EH (cell line): Measurements from ENCODE around the gene NUCKS1.

Source experiments
- DNase-seq: peaks from one replicate; pipeline ENCODE4 v3.0.0-alpha.2; 2015; ENCODE audit warnings: low read depth

The NUCKS1 gene

GRCh38 chr1:205668951-205669340 lies 81.0 kb downstream of the NUCKS1 start:
- no peak for DNase-seq

DNA sequence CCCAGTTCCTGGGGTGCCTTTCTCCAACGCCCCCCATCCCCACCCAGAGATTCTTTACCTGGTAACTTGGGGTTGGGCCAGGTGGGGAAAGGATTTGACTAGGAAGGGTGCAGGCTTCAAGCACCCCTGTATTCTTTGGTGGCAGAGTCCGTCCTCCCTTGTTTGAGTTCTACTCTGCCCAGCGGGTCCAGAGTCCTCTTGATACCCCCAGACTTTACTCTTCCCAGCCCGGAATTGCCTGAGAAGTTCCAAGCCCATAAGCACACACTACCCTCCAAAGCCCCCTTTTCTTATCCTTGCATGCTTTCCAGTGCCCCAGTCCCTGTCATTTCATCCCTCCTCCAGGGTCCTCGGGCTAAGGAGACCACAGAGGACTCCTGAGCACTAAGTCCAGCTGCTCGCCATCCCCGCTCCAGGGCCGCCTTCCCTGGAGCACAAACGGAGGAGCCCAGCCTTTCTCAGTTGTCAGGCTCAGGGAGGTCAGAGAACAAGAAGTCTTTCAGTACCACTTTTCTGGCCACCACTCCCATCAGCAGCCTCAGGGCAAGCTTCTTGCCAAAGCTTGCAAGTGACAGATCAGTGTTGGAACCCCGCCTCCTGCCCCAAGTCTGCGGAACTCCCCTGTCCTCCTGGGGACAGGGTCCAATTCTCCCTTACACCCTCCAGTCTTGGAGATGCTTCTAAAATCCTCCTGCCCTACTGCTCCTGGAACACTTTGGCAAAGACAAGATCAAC lies 81.9 kb downstream of the NUCKS1 start:
- no peak for DNase-seq

GRCh38 chr1:205666372-205667166 lies 83.4 kb downstream of the NUCKS1 start:
- DNase-seq, result no peak

- no peak for DNase-seq
Observed at GRCh38 chr1:205665201-205666045, 84.6 kb downstream of the NUCKS1 start.

DNA sequence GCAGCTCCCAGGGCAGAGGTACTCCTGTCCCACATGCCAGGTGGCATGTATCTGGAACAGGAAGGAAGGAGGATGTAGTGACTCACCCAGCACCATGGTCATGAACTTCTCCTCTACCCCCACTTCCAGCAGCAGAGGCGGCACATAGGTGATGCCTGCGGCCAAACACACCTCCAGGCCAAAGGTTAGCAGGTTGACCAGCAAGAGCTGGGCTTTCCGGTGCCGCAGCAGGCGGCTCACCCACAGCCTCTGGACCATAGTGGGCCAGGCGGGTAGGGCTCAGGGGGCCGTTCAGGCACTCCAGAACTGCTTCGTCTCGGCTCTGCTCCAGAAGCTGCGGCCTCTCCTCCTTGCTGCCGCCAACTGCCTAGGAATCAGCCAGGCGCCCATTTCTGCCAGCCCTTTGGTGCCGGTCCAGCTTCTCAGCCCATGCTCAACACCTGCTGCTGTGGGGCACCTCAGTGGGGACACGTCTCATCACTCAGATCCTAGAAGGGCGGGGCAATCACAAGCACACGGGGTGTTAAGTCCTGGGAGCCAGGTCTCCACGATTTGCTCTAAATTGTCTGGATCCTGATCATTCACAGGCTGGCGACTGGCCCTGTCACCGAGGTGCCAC lies 85.5 kb downstream of the NUCKS1 start:
- no peak for DNase-seq

DNA sequence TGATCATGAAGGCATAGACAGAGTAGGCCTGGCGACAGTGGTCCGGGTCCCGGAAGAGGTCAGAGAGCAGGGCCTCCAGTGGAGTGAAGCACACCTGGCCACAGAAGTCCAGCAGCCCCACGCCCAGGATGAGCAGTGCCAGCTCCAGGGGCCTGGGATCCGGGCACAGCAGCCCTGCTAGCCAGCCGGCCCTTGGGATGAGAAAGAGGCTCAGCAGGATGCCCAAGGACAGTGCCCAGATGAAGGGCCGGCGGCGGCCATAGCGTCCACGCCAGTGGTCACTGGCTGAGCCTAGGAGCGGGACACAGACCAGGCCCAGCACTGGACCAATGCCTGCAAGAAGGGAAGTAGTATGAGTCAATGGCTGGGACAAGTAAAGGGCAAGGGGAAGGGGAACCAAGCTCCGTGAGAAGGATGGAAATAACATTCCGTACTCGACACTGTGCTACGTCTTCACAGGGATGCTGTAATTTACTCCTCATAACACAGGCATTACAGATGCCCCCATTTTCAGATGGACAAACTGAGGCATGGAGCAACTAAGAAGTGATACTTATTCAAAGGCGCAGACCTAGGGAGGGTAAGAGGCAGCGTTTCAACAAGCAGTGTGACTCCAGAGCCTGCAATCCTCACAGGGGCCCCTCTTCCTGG lies 86.6 kb downstream of the NUCKS1 start:
- DNase-seq, result no peak
